HEK293 (cell line): ENCODE measurements around the gene NUDT16L1.

Source experiments
- CTCF ChIA-PET: fragments of 350-600 bp; formaldehyde crosslinking; extraction: SDS; loops from one replicate; lab custom pipeline; 2021; ENCODE audit warnings: antibody characterized with exemption; lab: Yijun Ruan, JAX
- POLR2A ChIA-PET: fragments of 300-600 bp; formaldehyde crosslinking; extraction: SDS; loops from one replicate; lab custom pipeline; 2020; ENCODE audit warnings: antibody characterized with exemption, inconsistent platforms; lab: Yijun Ruan, JAX
- H3K27ac ChIP-seq: fragments of 200-500 bp; sonication (Bioruptor generic); 2 replicates; pipeline ENCODE4 v1.5.1; 2014; ENCODE audit warnings: low read depth, low read length, control low read depth, inconsistent platforms; ENCODE audit errors: extremely low read depth
- H3K36me3 ChIP-seq, 2 experiments: fragments of 200-500 bp in 1 of 2; sonication (Bioruptor generic) in 1 of 2; 1 replicate in 1 of 2; 2 replicates in 1 of 2; pipeline ENCODE4 v1.5.1; 2014 to 2017; ENCODE audit warnings: inconsistent platforms in 2 of 2, low read length in 2 of 2; ENCODE audit not compliant: control insufficient read depth in 2 of 2, insufficient read depth in 1 of 2
- H3K4me1 ChIP-seq: fragments of 200-500 bp; sonication (Bioruptor generic); 2 replicates; pipeline ENCODE4 v1.5.1; 2014; ENCODE audit warnings: mild to moderate bottlenecking, low read length, inconsistent platforms; ENCODE audit not compliant: control insufficient read depth, insufficient read depth
- H3K4me3 ChIP-seq: 2 replicates; pipeline ENCODE4 v1.5.1; 2011; ENCODE audit warnings: low read depth, mild to moderate bottlenecking, control low read depth, low read length, moderate library complexity
- H3K9me3 ChIP-seq: fragments of 200-500 bp; sonication (Bioruptor generic); 2 replicates; pipeline ENCODE4 v1.5.1; 2014; ENCODE audit warnings: low read depth, low read length, inconsistent platforms; ENCODE audit not compliant: control insufficient read depth, insufficient read depth
- BCL11A ChIP-seq: fragments of 450-650 bp; formaldehyde crosslinking; IDR thresholded peaks from 2 replicates; pipeline ENCODE4 v1.5.1; 2016; ENCODE audit warnings: low read depth, missing biosample characterization, missing genetic modification characterization
- BCL6B ChIP-seq: fragments of 450-650 bp; formaldehyde crosslinking; IDR thresholded peaks from 2 replicates; pipeline ENCODE4 v1.5.1; 2017; ENCODE audit warnings: missing biosample characterization, missing genetic modification characterization
- GFI1B ChIP-seq: fragments of 450-650 bp; formaldehyde crosslinking; IDR thresholded peaks from 2 replicates; pipeline ENCODE4 v1.5.1; 2016; ENCODE audit warnings: missing biosample characterization, missing genetic modification characterization
- GLIS1 ChIP-seq: fragments of 450-650 bp; formaldehyde crosslinking; IDR thresholded peaks from 2 replicates; pipeline ENCODE4 v1.5.1; 2016; ENCODE audit warnings: missing biosample characterization, missing genetic modification characterization
- KLF10 ChIP-seq: fragments of 450-650 bp; IDR thresholded peaks from 2 replicates; pipeline ENCODE4 v1.5.1; 2018; ENCODE audit warnings: missing biosample characterization, mild to moderate bottlenecking, missing genetic modification characterization
- SP2 ChIP-seq: fragments of 450-650 bp; formaldehyde crosslinking; IDR thresholded peaks from 2 replicates; pipeline ENCODE4 v1.5.1; 2016; ENCODE audit warnings: missing biosample characterization, missing genetic modification characterization
- ZBTB17 ChIP-seq: fragments of 450-650 bp; formaldehyde crosslinking; IDR thresholded peaks from 2 replicates; pipeline ENCODE4 v1.5.1; 2016; ENCODE audit warnings: missing biosample characterization, missing genetic modification characterization
- ZBTB44 ChIP-seq: fragments of 450-650 bp; IDR thresholded peaks from 2 replicates; pipeline ENCODE4 v1.5.1; 2018; ENCODE audit warnings: missing biosample characterization, mild to moderate bottlenecking, missing genetic modification characterization
- ZFP69B ChIP-seq: fragments of 450-650 bp; formaldehyde crosslinking; IDR thresholded peaks from 2 replicates; pipeline ENCODE4 v1.5.1; 2016; ENCODE audit warnings: missing biosample characterization, missing genetic modification characterization
- ZNF157 ChIP-seq: fragments of 450-650 bp; formaldehyde crosslinking; IDR thresholded peaks from 2 replicates; pipeline ENCODE4 v1.5.1; 2016; ENCODE audit warnings: missing biosample characterization, missing genetic modification characterization
- ZNF302 ChIP-seq: fragments of 450-650 bp; formaldehyde crosslinking; IDR thresholded peaks from 2 replicates; pipeline ENCODE4 v1.5.1; 2016; ENCODE audit warnings: missing biosample characterization, missing genetic modification characterization, low read depth
- ZNF449 ChIP-seq: fragments of 450-650 bp; formaldehyde crosslinking; IDR thresholded peaks from 2 replicates; pipeline ENCODE4 v1.5.1; 2017; ENCODE audit warnings: missing biosample characterization, mild to moderate bottlenecking, missing genetic modification characterization, moderate library complexity
- ZNF521 ChIP-seq: fragments of 450-650 bp; formaldehyde crosslinking; IDR thresholded peaks from 2 replicates; pipeline ENCODE4 v1.5.1; 2017; ENCODE audit warnings: missing biosample characterization, mild to moderate bottlenecking, missing genetic modification characterization
- ZNF548 ChIP-seq: fragments of 450-650 bp; formaldehyde crosslinking; IDR thresholded peaks from 2 replicates; pipeline ENCODE4 v1.5.1; 2016; ENCODE audit warnings: missing biosample characterization, missing genetic modification characterization
- ZNF555 ChIP-seq: fragments of 450-650 bp; formaldehyde crosslinking; conservative IDR thresholded peaks from 2 replicates; pipeline ENCODE4 v1.5.1; 2017; ENCODE audit warnings: missing biosample characterization, mild to moderate bottlenecking, missing genetic modification characterization, inconsistent platforms
- ZNF560 ChIP-seq: fragments of 450-650 bp; formaldehyde crosslinking; IDR thresholded peaks from 2 replicates; pipeline ENCODE4 v1.5.1; 2017; ENCODE audit warnings: missing biosample characterization, missing genetic modification characterization, borderline replicate concordance
- ZNF571 ChIP-seq: fragments of 450-650 bp; formaldehyde crosslinking; IDR thresholded peaks from 2 replicates; pipeline ENCODE4 v1.5.0; 2017; ENCODE audit warnings: missing biosample characterization, missing genetic modification characterization
- ZNF580 ChIP-seq: fragments of 450-650 bp; formaldehyde crosslinking; IDR thresholded peaks from 2 replicates; pipeline ENCODE4 v1.5.1; 2016; ENCODE audit warnings: missing biosample characterization, missing genetic modification characterization
- ZNF660 ChIP-seq: fragments of 450-650 bp; IDR thresholded peaks from 2 replicates; pipeline ENCODE4 v1.5.1; 2018; ENCODE audit warnings: missing biosample characterization, mild to moderate bottlenecking, missing genetic modification characterization
- ZNF776 ChIP-seq: fragments of 450-650 bp; formaldehyde crosslinking; IDR thresholded peaks from 2 replicates; pipeline ENCODE4 v1.5.0; 2017; ENCODE audit warnings: missing biosample characterization, missing genetic modification characterization, borderline replicate concordance
- ZNF777 ChIP-seq: fragments of 450-650 bp; formaldehyde crosslinking; IDR thresholded peaks from 2 replicates; pipeline ENCODE4 v1.5.1; 2017; ENCODE audit warnings: missing biosample characterization, missing genetic modification characterization, borderline replicate concordance

The NUDT16L1 gene

GRCh38 chr16:4675864-4676786, 17.2 kb upstream of the NUDT16L1 start (continued):
- TF ChIP-seq ZNF571 (tag by site-specific recombination) (no peak), ZNF560 (tag by site-specific recombination) (no peak), ZBTB44 (tag by site-specific recombination) (no peak), ZNF157 (tag by site-specific recombination) (no peak), ZNF580 (tag by site-specific recombination) (no peak), KLF10 (tag by site-specific recombination) (no peak)

- Histone ChIP-seq H3K27ac (no peak overlapping the region), H3K9me3 (no peaks in the 10 kb centered on the region), H3K36me3 (peaks cover 5 to 64% of the 10 kb centered on the region in 2 experiments; a peak in 2 of 3 replicates), H3K4me3 (no peak overlapping the region), H3K4me1 (no peaks in the 10 kb centered on the region)
- ChIA-PET CTCF (no interaction called here), POLR2A (no interaction called here)
- TF ChIP-seq ZNF548 (tag by site-specific recombination) (no peak), ZNF555 (tag by site-specific recombination) (no peak), SP2 (no peak), ZNF302 (tag by site-specific recombination) (no peak), GLIS1 (tag by site-specific recombination) (no peak), ZNF521 (tag by site-specific recombination) (no peak), GFI1B (tag by site-specific recombination) (no peak), ZNF777 (tag by site-specific recombination) (no peak), ZBTB17 (tag by site-specific recombination) (no peak)
These were observed 16.5 kb upstream of the NUDT16L1 start for GRCh38 chr16:4676831-4677230.

GRCh38 chr16:4677390-4677789, 16.0 kb upstream of the NUDT16L1 start:
- no peaks in the 10 kb centered on the region for H3K4me1 ChIP-seq
- CTCF ChIA-PET, result no interaction called here
- no peaks in the 10 kb centered on the region for H3K9me3 ChIP-seq
- no peak for TF ChIP-seq BCL6B (tag by site-specific recombination)
- no peak for TF ChIP-seq ZNF776 (tag by site-specific recombination)
- TF ChIP-seq ZNF660, result no peak
- TF ChIP-seq BCL11A (tag by site-specific recombination), result no peak
- TF ChIP-seq ZNF449 (tag by site-specific recombination), result no peak
- no peak for TF ChIP-seq ZFP69B
- H3K4me3 ChIP-seq, result no peak overlapping the region
- peaks cover 5 to 66% of the 10 kb centered on the region in 2 experiments; a peak in 2 of 3 replicates for H3K36me3 ChIP-seq
- POLR2A ChIA-PET, result no interaction called here
- no peak overlapping the region for H3K27ac ChIP-seq
